IMR-90 (cell line): Measurements from ENCODE around the gene SULT1C4. TPM values are rescaled to one million over a fixed set of nuclear protein-coding genes. Genes with fewer than 3 reads are reported as not detected.

Experiments used
- ATAC-seq: fragments of 200-7000 bp; cut with Tn5 transposase; 2 replicates; pipeline ENCODE4 v1.9.1; 2020; ENCODE audit warnings: low read depth, mild to moderate bottlenecking, moderate library complexity
- BruUV-seq: library from RNA; stranded (reverse); fragments of 400-500 nt; replicated peaks from 2 replicates; lab custom pipeline; 2021; lab: Mats Ljungman, UMichigan
- CTCF ChIA-PET: fragments of 300-600 bp; formaldehyde crosslinking; extraction: SDS; loops from one replicate; lab custom pipeline; 2021; ENCODE audit warnings: antibody characterized with exemption; lab: Yijun Ruan, JAX
- POLR2A ChIA-PET: fragments of 300-600 bp; sonication (Branson Sonifier 250); formaldehyde crosslinking; loops from one replicate; lab custom pipeline; 2022; ENCODE audit warnings: antibody characterized with exemption; ENCODE audit not compliant: unreplicated experiment; lab: Charles Lee
- DNase-seq: peaks from one replicate; pipeline ENCODE4 v3.0.0; 2013
- H2AFZ ChIP-seq: replicated peaks from 2 replicates; pipeline ENCODE3; 2013; ENCODE audit warnings: low read length, mild to moderate bottlenecking; ENCODE audit not compliant: poor library complexity
- H2AK5ac ChIP-seq: 2 replicates; pipeline ENCODE4 v1.6.1; 2013; ENCODE audit warnings: low read depth, low read length, inconsistent platforms
- H2AK9ac ChIP-seq: replicated peaks from 2 replicates; pipeline ENCODE3; 2013; ENCODE audit warnings: mild to moderate bottlenecking, low read depth, low read length, moderate library complexity; ENCODE audit not compliant: poor library complexity
- H2BK120ac ChIP-seq: 2 replicates; pipeline ENCODE4 v1.6.1; 2013; ENCODE audit warnings: low read depth, low read length, inconsistent platforms
- H2BK15ac ChIP-seq: 3 replicates; pipeline ENCODE4 v1.6.1; 2013; ENCODE audit warnings: low read depth, low read length, inconsistent platforms
- H2BK20ac ChIP-seq: 2 replicates; pipeline ENCODE4 v1.6.1; 2013; ENCODE audit warnings: low read depth, mild to moderate bottlenecking, inconsistent platforms, low read length, moderate library complexity
- H2BK5ac ChIP-seq: 2 replicates; pipeline ENCODE4 v1.6.1; 2013; ENCODE audit warnings: mild to moderate bottlenecking, low read depth, low read length, inconsistent platforms; ENCODE audit not compliant: poor library complexity, severe bottlenecking
- H3K14ac ChIP-seq: replicated peaks from 2 replicates; pipeline ENCODE4 v1.6.1; 2013; ENCODE audit warnings: low read depth, low read length, inconsistent platforms
- H3K18ac ChIP-seq: 2 replicates; pipeline ENCODE4 v1.6.1; 2013; ENCODE audit warnings: low read depth, low read length, control low read depth
- H3K23ac ChIP-seq: 2 replicates; pipeline ENCODE4 v1.6.1; 2013; ENCODE audit warnings: low read depth, low read length, inconsistent platforms
- H3K27ac ChIP-seq: 2 replicates; pipeline ENCODE4 v1.5.1; 2013; ENCODE audit warnings: mild to moderate bottlenecking, control low read depth, low read length; ENCODE audit not compliant: insufficient read depth
- H3K27me3 ChIP-seq: 2 replicates; pipeline ENCODE4 v1.6.1; 2013; ENCODE audit warnings: low read length; ENCODE audit not compliant: control insufficient read depth, insufficient read depth
- H3K36me3 ChIP-seq: 2 replicates; pipeline ENCODE4 v1.6.1; 2013; ENCODE audit warnings: low read length, mixed read lengths; ENCODE audit not compliant: control insufficient read depth, insufficient read depth
- H3K4ac ChIP-seq: 2 replicates; pipeline ENCODE4 v1.6.1; 2013; ENCODE audit warnings: low read depth, low read length, inconsistent platforms
- H3K4me1 ChIP-seq: 2 replicates; pipeline ENCODE4 v1.6.1; 2013; ENCODE audit warnings: low read length, mixed read lengths; ENCODE audit not compliant: control insufficient read depth, insufficient read depth
- H3K4me2 ChIP-seq: 2 replicates; pipeline ENCODE4 v1.6.1; 2013; ENCODE audit warnings: low read depth, mild to moderate bottlenecking, control low read depth, low read length, moderate library complexity
- H3K4me3 ChIP-seq: 2 replicates; pipeline ENCODE4 v1.5.1; 2013; ENCODE audit warnings: low read depth, mild to moderate bottlenecking, control low read depth, low read length, moderate library complexity; ENCODE audit not compliant: insufficient read depth
- H3K56ac ChIP-seq: 2 replicates; pipeline ENCODE4 v1.6.1; 2013; ENCODE audit warnings: low read length, inconsistent platforms; ENCODE audit not compliant: insufficient read depth; ENCODE audit errors: extremely low read depth
- H3K79me1 ChIP-seq, 2 experiments: 2 replicates each; pipeline ENCODE4 v1.6.1; 2013; ENCODE audit warnings: low read length in 2 of 2, inconsistent platforms in 1 of 2, low read depth in 1 of 2
- H3K9ac ChIP-seq: 2 replicates; pipeline ENCODE4 v1.6.1; 2013; ENCODE audit warnings: low read depth, low read length, control low read depth
- H3K9me1 ChIP-seq: 2 replicates; pipeline ENCODE4 v1.6.1; 2013; ENCODE audit warnings: low read length, inconsistent platforms; ENCODE audit not compliant: insufficient read depth
- H3K9me3 ChIP-seq: 2 replicates; pipeline ENCODE4 v1.6.1; 2013; ENCODE audit warnings: low read length; ENCODE audit not compliant: control insufficient read depth, insufficient read depth
- H4K20me1 ChIP-seq: 2 replicates; pipeline ENCODE4 v1.6.1; 2013; ENCODE audit warnings: low read length, inconsistent platforms; ENCODE audit not compliant: insufficient read depth
- H4K5ac ChIP-seq: 2 replicates; pipeline ENCODE4 v1.6.1; 2013; ENCODE audit warnings: mild to moderate bottlenecking, low read depth, low read length, control low read depth
- H4K8ac ChIP-seq, 2 experiments: 2 replicates each; pipeline ENCODE4 v1.6.1; 2013; ENCODE audit warnings: low read depth in 2 of 2, low read length in 2 of 2, control low read depth in 1 of 2, inconsistent platforms in 1 of 2
- H4K91ac ChIP-seq: 2 replicates; pipeline ENCODE4 v1.6.1; 2013; ENCODE audit warnings: low read depth, low read length, inconsistent platforms; ENCODE audit not compliant: insufficient read depth
- BHLHE40 ChIP-seq: fragments of 150-350 bp; IDR thresholded peaks from 2 replicates; pipeline ENCODE4 v1.6.1; 2016; ENCODE audit warnings: mild to moderate bottlenecking, low read depth, low read length
- CHD1 ChIP-seq: IDR thresholded peaks from 2 replicates; pipeline ENCODE4 v1.6.1; 2012; ENCODE audit warnings: low read depth, low read length, improper control_type of control experiment
- CTCF ChIP-seq: conservative IDR thresholded peaks from 2 replicates; pipeline ENCODE4 v1.5.1; 2012; ENCODE audit warnings: mild to moderate bottlenecking, low read depth, low read length, improper control_type of control experiment
- ELK1 ChIP-seq: fragments of 150-350 bp; IDR thresholded peaks from 2 replicates; pipeline ENCODE4 v1.6.1; 2016; ENCODE audit warnings: low read depth, mild to moderate bottlenecking, low read length, moderate library complexity, borderline replicate concordance
- FOS ChIP-seq: fragments of 150-350 bp; IDR thresholded peaks from 2 replicates; pipeline ENCODE4 v1.6.1; 2016; ENCODE audit warnings: low read depth, low read length
- MAFK ChIP-seq: IDR thresholded peaks from 2 replicates; pipeline ENCODE4 v1.6.1; 2012; ENCODE audit warnings: low read depth, low read length, improper control_type of control experiment
- MAZ ChIP-seq: IDR thresholded peaks from 2 replicates; pipeline ENCODE4 v1.6.1; 2012; ENCODE audit warnings: low read depth, mild to moderate bottlenecking, low read length, improper control_type of control experiment, moderate library complexity, borderline replicate concordance
- MXI1 ChIP-seq: IDR thresholded peaks from 2 replicates; pipeline ENCODE4 v1.6.1; 2012; ENCODE audit warnings: low read depth, mild to moderate bottlenecking, low read length, moderate library complexity, borderline replicate concordance
- NFE2L2 ChIP-seq: fragments of 150-350 bp; IDR thresholded peaks from 2 replicates; pipeline ENCODE4 v1.6.1; 2016; ENCODE audit warnings: low read depth, mild to moderate bottlenecking, low read length
- POLR2A ChIP-seq: IDR thresholded peaks from 2 replicates; pipeline ENCODE4 v1.6.1; 2012; ENCODE audit warnings: mild to moderate bottlenecking, low read depth, low read length
- RAD21 ChIP-seq: IDR thresholded peaks from 2 replicates; pipeline ENCODE4 v1.6.1; 2012; ENCODE audit warnings: low read length, improper control_type of control experiment
- RCOR1 ChIP-seq: IDR thresholded peaks from 2 replicates; pipeline ENCODE4 v1.6.1; 2012; ENCODE audit warnings: mild to moderate bottlenecking, low read length, improper control_type of control experiment; ENCODE audit not compliant: insufficient replicate concordance
- RFX5 ChIP-seq: IDR thresholded peaks from 2 replicates; pipeline ENCODE4 v1.8.0; 2012; ENCODE audit warnings: low read depth, mild to moderate bottlenecking, low read length, moderate library complexity
- SMC3 ChIP-seq: fragments of 150-350 bp; IDR thresholded peaks from 2 replicates; pipeline ENCODE4 v1.6.1; 2016; ENCODE audit warnings: low read depth, mild to moderate bottlenecking, antibody characterized with exemption, low read length, moderate library complexity
- USF2 ChIP-seq: fragments of 150-350 bp; IDR thresholded peaks from 2 replicates; pipeline ENCODE4 v1.6.1; 2017; ENCODE audit warnings: mild to moderate bottlenecking, antibody characterized with exemption, low read length, low read depth
- WGBS, 2 experiments: methylation state at CpG; one replicate each; pipeline versions ENCODE4 v1.1.5 to v1.1.7; 2013; ENCODE audit warnings: missing lambda C conversion rate in 2 of 2; ENCODE audit not compliant: insufficient read length in 1 of 2; ENCODE audit errors: extremely low coverage in 2 of 2; 5-methylcytosine and 5-hydroxymethylcytosine counted together
- dilution Hi-C: fragments of 300-500 bp; cut with HindIII; formaldehyde crosslinking; loops from one replicate; pipeline ENCODE4 v1.14.3; 2018; ENCODE audit warnings: low sequenced_read_pairs; ENCODE audit not compliant: unreplicated experiment
- in situ Hi-C: fragments of 300-500 bp; cut with MboI; formaldehyde crosslinking; loops from 3 replicates; pipeline ENCODE4 v1.14.3; 2019; ENCODE audit warnings: low sequenced_read_pairs, inconsistent platforms, mixed read lengths
- intact Hi-C: fragments of 100-400 bp; cut with micrococcal nuclease; formaldehyde crosslinking; loops from 2 replicates; pipeline ENCODE4 v1.10.0; 2022
- polyA plus RNA-seq, 3 experiments: library from polyadenylated mRNA; depleted of rRNA; stranded (reverse); fragments of >200 nt; gene quantifications; 2 replicates each; pipeline ENCODE4 v1.2.3, GENCODE V29; 2012; ENCODE audit warnings: low replicate concordance in 1 of 3
- total RNA-seq: library from RNA; depleted of rRNA; stranded (reverse); fragments of >200 nt; gene quantifications from 2 replicates; pipeline ENCODE4 v1.2.3, GENCODE V29; 2012

Gene SULT1C4
- total and polyA plus RNA-seq, 2 of the 4 experiments (the other 2 are of a cell fraction) = 0.36 to 0.50 TPM

GRCh38 chr2:108360776-108361468 is 16.8 kb upstream of the SULT1C4 start:
- Histone ChIP-seq H4K91ac (no peak overlapping the region), H3K79me1 (no peaks in the 10 kb centered on the region), H3K9me3 (peaks cover 4% of the 10 kb centered on the region), H3K36me3 (no peaks in the 10 kb centered on the region), H2BK5ac (no peak overlapping the region), H3K4me3 (no peak overlapping the region), H3K4ac (no peak overlapping the region), H4K8ac (no peak overlapping the region), H3K18ac (no peak overlapping the region), H3K9ac (no peak overlapping the region), H2BK15ac (no peak overlapping the region), H3K56ac (no peak overlapping the region), H4K5ac (no peak overlapping the region), H3K27me3 (no peaks in the 10 kb centered on the region), H2AK9ac (no peak overlapping the region), H2AFZ (no peak overlapping the region), H4K20me1 (no peaks in the 10 kb centered on the region), H3K27ac (no peak overlapping the region), H3K4me2 (no peak overlapping the region), H2AK5ac (no peak overlapping the region), H2BK20ac (no peak overlapping the region), H3K4me1 (peaks cover 5% of the 10 kb centered on the region), H3K9me1 (peaks cover 7% of the 10 kb centered on the region), H3K14ac (no peak overlapping the region), H2BK120ac (no peak overlapping the region), H3K23ac (no peak overlapping the region)
- in situ Hi-C loops = no loop called here
- ChIA-PET CTCF (no interaction called here), POLR2A (no interaction called here)
- no TSS peak for BruUV-seq
- intact Hi-C loops = no loop called here
- dilution Hi-C loops = no loop called here
- DNase-seq (no peak), ATAC-seq (no peak)
- TF ChIP-seq RFX5 (no peak), MAZ (no peak), CTCF (no peak), BHLHE40 (no peak), POLR2A (no peak), NFE2L2 (no peak), CHD1 (no peak), SMC3 (no peak), RAD21 (no peak), MAFK (no peak), MXI1 (no peak), RCOR1 (no peak), USF2 (no peak), ELK1 (no peak), FOS (no peak)
- no CpG with 5 or more reads among the region's 2 CpGs for WGBS, 2 experiments
